Jurkat, Clone E6-1 (cell line): ENCODE measurements around the gene PDCD4.
"Not testable (repeated sequence)": the region's sequence is repeated elsewhere in the genome, so short reads cannot be mapped to it uniquely, and the experiment has no call there.

ENCODE experiments used
- DNase-seq: peaks from one replicate; pipeline ENCODE4 v3.0.0-alpha.2; 2011; ENCODE audit warnings: low read depth, low spot score
- H3K4me3 ChIP-seq: 2 replicates; pipeline ENCODE4 v1.5.1; 2011; ENCODE audit warnings: mild to moderate bottlenecking, low read length, control low read depth, moderate library complexity

PDCD4 gene

DNA sequence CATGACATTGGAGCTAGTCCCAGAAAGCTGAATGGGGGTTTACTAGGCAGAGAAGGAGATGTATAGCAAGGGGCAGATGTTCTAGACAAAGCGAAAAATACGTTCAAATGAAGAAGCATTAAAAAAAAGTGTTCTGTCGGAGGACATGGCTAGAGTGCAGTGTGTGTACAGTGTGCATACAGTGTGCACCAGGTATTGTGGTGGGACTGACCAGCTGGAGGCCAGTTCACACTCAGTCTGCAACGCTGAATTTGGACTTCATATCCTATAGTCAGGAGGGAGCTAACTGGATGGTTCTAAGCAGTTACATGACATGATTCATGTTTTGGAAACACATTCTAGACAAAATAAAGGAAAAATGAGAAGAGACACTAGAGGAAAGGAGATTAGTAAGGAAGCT, 38.4 kb downstream of the PDCD4 start:
- H3K4me3 ChIP-seq = no peak overlapping the region
- no peak for DNase-seq

DNA sequence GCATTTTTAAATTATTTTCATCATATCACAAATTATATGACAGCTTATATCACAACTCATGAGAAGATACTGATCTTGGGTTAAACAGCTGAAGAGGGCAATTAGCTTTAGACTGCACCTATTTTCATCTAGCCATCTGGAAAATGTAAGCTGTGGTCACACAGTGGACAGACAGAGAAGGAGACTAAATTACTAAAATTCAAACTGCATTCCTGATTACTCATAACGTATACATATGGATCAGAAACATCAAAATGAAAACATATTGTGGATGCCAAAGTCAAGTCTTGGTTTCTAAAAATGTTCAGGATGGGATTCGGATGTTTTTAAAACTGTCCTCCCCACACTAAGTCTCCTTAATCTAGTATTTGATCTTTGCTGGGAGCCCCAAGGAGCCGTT, 40.6 kb downstream of the PDCD4 start:
- H3K4me3 ChIP-seq = no peak overlapping the region
- DNase-seq = no peak

DNA sequence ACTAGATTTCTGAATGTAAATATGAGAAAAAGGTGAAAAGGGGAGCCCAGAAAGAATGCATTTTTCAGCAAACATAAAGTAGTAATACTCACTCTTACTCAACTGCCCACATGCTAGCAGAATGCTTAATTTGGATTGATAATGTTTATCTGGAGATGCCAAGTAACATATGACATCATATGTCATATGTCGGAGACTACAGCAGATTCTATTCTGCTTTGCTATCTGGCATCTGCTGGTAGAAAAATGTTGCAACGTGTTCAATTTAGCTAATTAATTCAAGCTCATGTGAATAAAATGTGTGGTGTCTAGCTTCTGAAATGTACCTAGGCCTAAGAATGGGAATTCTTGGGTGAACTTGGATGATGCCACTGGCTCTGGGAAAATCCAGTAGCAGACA, 42.7 kb downstream of the PDCD4 start:
- no peak for DNase-seq
- H3K4me3 ChIP-seq = no peak overlapping the region

DNA sequence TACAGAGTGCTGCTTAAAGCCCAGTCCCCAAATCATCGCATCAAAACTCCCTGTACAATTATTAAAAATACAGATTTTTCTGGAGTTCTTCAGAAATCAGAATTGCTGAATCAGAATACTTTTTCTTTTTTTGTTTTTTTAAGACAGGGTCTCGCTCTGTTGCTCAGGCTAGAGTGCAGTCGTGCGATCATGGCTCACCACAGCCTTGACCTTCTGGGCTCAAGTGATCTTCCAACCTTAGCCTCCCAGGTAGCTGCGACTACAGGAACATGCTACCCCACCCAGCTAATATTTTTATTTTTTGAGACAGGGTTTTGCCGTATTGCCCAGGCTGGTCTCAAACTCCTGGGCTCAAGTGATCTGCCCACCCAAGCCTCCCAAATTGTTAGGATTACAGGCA, 43.3 kb downstream of the PDCD4 start:
- no peak for DNase-seq
- no peak overlapping the region for H3K4me3 ChIP-seq

DNA sequence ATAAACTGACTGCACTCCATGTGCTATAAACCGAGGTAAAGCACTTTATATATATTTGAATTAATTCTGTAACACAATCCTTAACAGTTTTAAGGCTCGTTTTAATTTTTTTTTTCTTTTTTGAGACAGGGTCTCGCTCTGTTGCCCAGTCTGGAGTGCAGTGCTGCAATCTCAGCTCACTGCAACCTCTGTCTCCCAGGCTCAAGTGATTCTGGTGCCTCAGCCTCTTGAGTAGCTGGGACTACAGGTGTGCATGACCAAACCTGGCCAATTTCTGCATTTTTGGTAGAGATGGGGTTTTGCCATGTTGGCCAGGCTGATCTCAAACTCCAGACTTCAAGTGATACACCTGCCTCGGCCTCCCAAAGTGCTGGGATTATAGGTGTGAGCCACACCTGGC, 43.9 kb downstream of the PDCD4 start:
- not testable (repeated sequence) for H3K4me3 ChIP-seq, DNase-seq

DNA sequence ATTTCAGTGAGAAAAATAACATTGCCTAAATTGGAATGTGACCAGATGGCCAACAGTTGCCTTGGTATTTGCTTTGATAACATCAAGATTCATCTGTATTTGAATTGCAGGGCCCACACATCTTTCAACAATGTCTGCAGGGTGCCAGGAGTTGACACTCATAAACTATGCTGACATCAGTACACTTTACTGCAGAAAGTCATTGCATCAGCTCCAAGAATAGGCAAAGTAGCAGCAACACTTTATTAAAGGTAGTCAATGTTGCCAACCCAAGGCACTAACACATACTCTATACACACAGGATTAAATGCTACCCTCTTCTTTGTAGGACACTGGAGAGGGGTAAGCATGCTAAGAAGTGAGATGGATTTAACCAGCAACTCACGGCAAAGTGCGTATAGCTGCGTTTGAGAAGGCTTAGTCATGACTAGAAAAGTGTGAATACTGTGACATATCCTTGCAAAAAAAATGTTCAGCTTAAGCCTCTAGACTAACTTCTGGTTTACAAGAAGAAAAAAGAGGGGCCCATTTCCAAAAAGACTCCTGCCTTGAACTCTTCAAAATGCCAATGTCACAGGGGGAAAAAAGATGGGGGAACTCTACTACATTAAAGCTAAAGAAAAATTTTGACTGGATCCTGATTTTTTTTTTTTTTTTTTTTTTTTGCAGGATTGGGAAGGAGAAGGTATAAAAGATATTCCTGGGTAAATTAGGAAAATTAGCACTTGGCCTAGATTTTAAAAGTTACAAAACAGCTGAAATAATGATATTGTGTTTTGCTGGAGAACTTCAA, 45.0 kb downstream of the PDCD4 start:
- DNase-seq = no peak
- H3K4me3 ChIP-seq = no peak overlapping the region

DNA sequence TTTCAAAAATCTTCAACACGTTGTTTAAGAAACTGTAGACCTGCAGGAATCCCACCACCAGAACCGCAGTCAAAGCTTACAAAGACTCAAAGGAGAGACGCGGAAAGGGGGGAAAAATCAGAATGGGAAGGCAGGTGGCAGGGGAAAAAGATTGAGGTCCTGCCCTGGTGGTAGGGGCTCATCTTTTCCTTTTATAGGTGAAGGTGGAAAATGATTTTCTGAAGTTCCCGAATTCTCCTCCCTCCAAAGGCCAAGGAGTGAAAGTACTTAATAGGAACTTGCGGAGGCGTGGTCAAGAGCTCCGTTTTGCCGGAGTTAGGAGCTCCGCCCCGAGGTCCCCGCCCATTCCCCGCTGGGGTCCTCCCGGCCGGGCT, 46.5 kb downstream of the PDCD4 start:
- peak overlapping the region; percentile 93 for H3K4me3 ChIP-seq
- peak; percentile 85 for DNase-seq

DNA sequence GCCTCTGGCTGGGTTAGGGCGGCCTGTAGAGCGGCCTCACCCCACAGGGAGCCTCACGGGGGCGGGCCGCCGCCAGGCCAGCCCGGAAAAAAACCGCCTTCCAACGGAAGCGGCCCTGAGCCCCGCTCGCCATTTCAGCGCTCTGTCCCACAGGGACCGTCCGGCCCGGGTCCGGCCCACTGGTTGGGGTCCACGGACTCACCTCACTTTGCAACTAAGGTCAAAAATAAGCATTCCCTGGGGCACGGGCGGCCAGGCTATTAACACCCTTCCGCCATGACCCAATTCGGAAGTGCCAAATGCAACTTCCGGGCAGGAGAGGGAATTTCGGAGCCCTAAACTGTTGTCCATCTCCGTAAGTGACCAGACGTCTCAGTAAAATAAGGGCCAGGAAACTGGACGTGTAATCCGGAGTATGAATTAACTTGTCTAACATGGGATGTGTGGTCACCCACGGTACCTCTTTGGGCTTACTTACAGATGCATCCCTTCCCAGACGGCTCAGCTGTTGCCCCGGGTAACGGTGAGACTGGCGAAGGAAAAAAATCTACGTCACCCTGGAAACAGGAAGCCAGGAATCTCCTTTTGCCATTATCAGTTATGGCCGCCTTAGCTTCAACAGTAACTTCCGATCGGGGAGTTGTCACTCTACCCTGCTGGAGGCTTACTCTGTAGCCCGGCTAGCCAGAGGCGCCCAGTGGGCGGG, 47.1 kb downstream of the PDCD4 start, which contains the start of gene BBIP1:
BBIP1 (minus strand) TSS at position 538 of the 706 bp plus-strand sequence. CDS start 1,023 bp downstream, outside the sequence.
- DNase-seq = peak; percentile 100
- peak within 1 kb of the TSS; percentile 93 for H3K4me3 ChIP-seq

DNA sequence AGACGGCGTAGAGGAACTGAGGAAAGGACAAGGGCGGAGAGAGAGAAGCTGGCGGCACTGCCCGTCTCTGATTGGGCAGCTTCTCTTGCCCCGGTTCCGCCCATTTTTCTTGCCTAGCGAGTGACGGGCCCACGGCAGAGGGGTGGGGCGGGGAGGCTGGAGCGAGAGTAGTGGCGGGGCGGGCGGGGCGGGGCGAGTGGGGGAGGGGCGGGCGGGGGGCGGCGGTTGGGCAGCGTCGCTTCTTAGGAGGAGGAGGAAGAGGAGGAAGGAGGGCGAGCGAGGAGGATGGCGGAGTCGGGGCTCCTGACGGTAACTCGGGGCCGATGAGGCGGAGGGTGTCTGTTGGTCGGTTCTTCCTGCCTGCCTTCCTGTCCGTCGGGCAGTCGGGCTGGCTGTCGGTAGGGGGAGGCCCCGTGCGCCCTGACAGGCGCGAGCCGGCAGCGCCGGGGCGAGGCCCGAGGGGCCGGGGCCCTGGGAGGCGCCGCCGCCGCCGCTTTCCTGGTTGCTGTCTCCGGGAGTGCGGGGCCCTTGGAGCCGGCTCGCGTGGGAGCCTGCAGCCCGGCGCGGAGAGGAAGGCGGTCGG, 47.7 kb downstream of the PDCD4 start, which contains the start of gene SHOC2:
SHOC2 (plus strand) TSS at position 256 of the 583 bp plus-strand sequence. CDS start 44,755 bp downstream, outside the sequence.
- no peak for DNase-seq
- peak within 1 kb of the TSS; percentile 93 for H3K4me3 ChIP-seq

DNA sequence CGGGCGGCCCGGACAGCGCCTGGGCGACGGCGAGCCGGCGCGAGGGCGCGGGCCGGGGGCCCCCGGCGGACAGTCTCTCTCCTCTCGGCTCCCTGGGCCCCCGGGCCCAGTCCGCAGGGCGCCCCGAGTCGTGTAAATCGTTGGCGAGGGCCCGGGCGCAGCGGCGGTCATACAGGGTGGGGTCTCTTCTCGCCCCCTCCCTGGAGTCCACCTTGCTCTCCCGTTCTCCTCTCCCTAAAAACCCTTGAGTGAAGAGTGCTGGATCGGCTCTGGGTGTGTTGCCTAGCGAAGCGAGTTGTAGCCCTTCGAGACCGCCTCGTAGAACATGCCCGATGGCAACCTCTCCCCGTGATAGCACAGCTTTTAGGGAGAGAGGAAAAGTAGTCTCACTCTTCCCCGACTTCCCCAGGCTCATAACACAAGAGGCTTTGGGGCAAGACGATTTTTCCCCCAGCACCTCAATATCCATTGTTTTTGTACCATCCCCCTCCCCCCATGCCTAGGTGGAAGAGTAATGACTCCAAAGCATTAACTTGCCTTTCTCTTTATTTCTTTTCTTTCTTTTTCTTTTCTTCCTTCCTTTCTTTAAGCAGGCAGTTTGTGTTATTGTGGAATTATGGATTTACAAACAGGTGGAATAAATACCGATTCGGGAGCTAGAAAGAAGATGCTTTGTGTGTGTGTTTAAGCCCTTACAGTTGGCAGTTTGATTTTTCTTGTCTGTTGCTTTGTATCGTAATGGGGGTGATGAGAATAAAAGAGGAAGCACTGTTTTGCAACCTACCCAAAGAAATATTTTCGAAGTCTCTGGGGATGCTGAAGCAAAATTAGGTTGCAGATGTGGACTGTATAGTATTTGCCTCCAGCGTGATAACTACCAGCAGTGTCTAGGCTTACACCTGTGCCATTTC, 48.5 kb downstream of the PDCD4 start:
- peak overlapping the region; percentile 89 for H3K4me3 ChIP-seq
- DNase-seq = peak; percentile 21

DNA sequence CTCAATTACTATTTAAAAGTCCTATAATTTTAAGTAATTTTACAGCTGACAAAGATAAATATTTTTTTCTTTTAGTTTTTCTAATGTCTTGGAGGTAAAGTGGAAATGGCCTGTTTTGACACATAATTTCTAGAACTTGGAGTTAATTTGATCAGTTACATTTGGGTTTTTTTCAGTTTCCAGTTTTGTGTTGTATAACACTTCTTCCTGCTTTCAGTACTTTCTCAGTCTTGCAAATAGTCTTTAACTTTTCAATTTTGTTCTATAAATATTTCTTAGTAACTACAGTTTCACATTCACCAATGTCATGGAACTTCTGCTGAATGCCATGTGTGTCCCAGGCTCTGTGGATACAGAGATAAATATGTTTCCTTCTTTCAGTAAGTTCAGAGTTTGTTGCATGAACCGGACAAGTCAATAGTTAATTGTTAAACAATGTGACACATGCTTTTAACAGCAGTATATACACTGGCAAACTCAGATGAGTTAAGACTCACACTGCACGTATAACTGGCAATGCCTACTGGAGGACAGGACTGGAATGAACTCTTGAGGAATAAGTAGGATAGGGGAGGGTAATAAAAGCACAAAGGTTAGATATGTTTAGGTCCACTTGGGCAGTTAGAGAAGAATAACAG, 52.2 kb downstream of the PDCD4 start:
- no peak overlapping the region for H3K4me3 ChIP-seq
- DNase-seq = no peak

DNA sequence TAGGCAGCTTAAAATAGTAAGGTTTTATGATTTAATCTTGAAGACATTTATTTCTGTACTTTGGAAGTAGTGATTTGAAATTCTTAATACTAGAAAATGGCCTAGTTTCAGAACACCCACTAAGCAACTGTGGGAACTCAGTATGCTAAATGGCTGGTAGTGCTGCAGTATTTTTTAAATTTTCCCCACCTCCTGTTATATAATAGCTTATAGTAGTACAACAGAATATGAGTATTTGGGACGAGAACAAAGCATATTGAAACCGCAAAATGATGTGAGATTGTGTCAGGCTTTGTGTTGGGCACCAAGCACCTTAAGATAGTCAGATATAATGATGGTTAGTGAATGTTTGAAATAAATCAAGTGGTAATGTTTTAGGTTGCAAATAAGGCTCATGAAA, 55.7 kb downstream of the PDCD4 start:
- no peak for DNase-seq
- H3K4me3 ChIP-seq = no peak overlapping the region

DNA sequence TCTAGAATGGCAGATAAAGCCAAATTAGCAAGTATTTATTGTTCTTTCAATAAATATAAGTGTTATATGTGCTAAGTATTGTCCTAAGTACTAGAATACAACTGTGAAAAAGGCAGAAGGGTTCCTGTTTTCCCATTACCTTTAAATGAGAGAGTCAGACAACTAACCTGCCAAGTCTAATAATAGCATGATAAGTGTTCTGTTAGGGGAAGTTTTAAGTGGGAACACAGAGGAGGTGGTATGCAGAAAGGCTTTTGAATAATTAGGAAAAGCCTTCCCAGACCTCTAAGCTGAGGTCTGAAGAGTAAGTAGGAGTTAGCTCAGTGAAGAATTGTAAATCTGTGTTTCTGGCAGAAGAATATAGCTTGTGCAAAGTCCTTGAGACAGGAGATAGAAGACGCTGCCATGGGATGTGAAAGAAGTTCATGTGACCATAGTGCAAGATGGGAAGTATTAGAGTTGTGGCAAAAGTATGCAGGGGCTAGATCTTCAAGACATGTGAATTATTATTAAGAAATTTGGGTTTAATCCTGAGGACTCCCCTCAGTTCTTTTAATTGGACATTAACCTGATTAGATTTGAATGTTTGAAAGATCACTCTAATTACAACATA, 60.1 kb downstream of the PDCD4 start:
- no peak overlapping the region for H3K4me3 ChIP-seq
- DNase-seq = no peak

DNA sequence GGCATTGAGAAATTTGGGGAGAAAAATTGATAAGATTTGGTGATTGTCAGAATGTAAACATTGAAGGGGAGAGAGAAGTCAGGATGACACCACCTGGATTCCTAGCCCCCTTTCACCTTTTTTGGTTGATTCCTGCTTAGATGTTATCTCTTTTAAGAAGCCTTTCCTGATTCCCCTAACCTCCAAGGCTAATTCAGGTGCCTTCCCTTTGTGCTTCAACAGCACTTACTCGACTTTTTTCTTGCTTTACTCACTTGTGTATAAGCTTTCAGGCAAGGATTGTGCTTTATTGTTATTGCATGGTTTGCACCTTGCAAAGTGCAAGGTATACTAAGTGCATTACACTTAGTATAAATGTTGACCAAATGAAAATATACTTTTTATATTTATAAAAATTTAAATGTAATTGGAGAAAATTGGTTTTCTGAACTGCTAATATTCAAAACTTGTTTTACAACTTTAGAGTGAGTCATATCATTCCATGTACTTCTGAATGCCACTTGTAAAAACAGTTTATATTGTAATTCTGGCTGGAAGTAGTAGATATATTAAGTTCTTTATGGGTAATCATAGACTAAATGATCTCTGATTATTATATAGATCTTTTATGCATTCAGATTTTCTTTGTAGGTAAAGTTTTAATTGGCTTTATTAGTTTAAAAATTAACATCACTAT, 60.9 kb downstream of the PDCD4 start:
- H3K4me3 ChIP-seq = no peak overlapping the region
- no peak for DNase-seq

DNA sequence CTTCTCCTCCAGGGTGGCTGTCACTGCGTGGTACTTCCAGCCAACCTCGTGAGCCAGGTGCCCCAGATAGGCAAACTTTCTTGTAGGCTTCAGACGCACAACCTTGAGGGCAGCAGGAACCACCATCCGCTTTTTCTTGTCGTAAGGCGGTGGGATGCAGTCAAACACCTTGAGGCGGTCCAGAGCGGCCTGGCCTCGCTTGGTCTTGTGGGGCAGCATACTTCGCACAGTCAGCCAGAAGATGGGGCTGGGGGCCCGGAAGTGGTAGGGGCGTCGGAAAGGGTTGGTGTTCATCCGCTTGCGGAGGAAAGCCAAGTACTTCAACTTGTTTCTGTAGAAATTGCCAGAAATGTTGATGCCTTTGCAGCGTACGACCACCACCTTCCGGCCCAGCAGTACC, 65.0 kb downstream of the PDCD4 start:
- no peak for DNase-seq
- no peak overlapping the region for H3K4me3 ChIP-seq

DNA sequence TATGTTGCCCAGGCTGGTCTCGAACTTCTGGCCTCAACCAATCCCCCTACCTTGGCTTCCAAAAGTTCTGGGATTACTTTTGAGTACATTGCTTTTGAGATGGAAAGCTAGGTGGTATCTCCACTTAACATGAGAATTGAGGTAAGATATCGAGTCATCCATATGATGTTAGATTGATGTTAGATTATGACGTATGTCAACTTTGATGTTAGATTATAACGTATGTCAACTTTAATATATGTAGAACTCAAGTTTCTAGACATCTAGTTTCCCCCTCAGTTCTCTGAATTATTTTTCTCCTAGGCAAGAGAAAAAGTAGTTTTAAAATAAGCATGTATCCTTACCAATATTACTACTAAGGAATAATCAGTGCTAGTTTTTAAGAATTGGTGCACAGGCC, 67.7 kb downstream of the PDCD4 start:
- H3K4me3 ChIP-seq = no peak overlapping the region
- DNase-seq = no peak

DNA sequence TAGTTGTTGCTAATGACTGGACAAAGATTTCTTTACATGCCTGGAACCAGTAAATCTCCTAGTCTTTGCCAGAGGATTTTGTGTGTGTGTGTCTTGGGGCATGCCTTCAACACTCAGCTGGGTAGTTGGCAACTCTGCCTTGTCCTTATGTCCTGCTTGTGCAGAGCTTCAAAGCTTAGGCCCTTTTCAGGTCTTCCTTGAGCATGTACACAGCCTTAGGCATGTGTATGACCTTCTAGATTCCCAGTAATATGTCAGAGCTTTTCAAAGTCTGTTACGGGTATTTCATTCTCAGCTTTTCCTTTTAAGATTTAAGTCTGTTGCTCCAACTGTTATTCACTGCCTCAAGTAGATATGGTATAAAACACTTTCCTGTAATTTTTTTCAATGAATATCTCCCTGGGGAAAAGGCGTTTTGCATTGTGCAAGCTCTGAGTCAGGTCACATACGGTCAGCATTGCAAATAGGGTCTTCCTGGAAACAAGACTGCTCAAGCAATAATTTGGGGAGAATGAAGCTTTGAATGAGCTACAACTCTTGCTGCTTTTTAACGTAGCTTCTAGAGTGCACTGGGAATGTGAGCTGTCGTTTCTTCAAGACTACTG, 73.2 kb downstream of the PDCD4 start:
- no peak overlapping the region for H3K4me3 ChIP-seq
- DNase-seq = no peak
